Effector memory CD8-positive, alpha-beta T cell (primary cell): ENCODE measurements around the gene PTCD2.
A peak's percentile ranks its signal among the peaks of the same experiment; 100 is the strongest.
"Not testable (repeated sequence)": the region's sequence is repeated elsewhere in the genome, so short reads cannot be mapped to it uniquely, and the experiment has no call there.

Experiments used
- ATAC-seq: fragments of 150-1000 bp; cut with Tn5 transposase; replicated peaks from 2 replicates; pipeline ENCODE4 v1.10.0; 2021; ENCODE audit warnings: mild to moderate bottlenecking, moderate library complexity
- DNase-seq, 3 experiments: peaks; one replicate each; pipeline ENCODE4 v3.0.0; 2021
- H3K27ac Mint-ChIP-seq, 2 donors: one replicate each; pipeline ENCODE4 v1.8.0; 2022; ENCODE audit warnings: mild to moderate bottlenecking in 2 of 2, mixed read lengths in 2 of 2, moderate library complexity in 2 of 2
- H3K27me3 Mint-ChIP-seq, 2 donors: one replicate each; pipeline ENCODE4 v1.8.0; 2022; ENCODE audit warnings: mixed read lengths in 2 of 2
- H3K36me3 Mint-ChIP-seq: one replicate; pipeline ENCODE4 v1.8.0; 2022; ENCODE audit warnings: mild to moderate bottlenecking, moderate library complexity, mixed read lengths; ENCODE audit not compliant: insufficient read depth
- H3K4me1 Mint-ChIP-seq, 2 donors: one replicate each; pipeline ENCODE4 v1.8.0; 2022; ENCODE audit warnings: low read depth in 2 of 2, mixed read lengths in 2 of 2
- H3K4me3 Mint-ChIP-seq, 2 donors: one replicate each; pipeline ENCODE4 v1.8.0; 2022; ENCODE audit warnings: mild to moderate bottlenecking in 2 of 2, mixed read lengths in 2 of 2, moderate library complexity in 2 of 2
- H3K9me3 Mint-ChIP-seq, 2 donors: one replicate each; pipeline ENCODE4 v1.8.0; 2022; ENCODE audit warnings: mixed read lengths in 2 of 2

The PTCD2 gene

DNA sequence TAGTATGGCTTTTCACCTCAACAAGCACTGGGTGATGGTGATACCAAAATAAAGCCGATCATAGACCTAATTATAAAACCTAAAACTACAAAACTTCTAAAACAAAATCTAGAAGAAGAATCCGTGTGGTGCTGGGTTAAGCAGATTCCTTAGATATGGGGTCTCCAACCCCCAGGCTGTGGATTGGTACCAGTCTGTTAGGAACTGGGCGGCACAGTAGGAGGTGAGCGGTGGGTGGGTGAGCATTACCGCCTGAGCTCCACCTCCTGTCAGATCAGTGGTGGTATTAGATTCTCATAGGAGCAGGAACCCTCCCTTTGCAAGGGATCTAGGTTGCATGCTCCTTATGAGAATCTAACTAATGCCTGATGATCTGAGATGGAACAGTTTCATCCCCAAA lies 33.4 kb upstream of the PTCD2 start:
- Mint-ChIP-seq H3K36me3 (peaks cover 22% of the 10 kb centered on the region), H3K27ac (no peak overlapping the region), H3K27me3 (no peaks in the 10 kb centered on the region), H3K9me3 (no peaks in the 10 kb centered on the region), H3K4me3 (no peak overlapping the region), H3K4me1 (no peaks in the 10 kb centered on the region)
- DNase-seq (no peak), ATAC-seq (no peak)

DNA sequence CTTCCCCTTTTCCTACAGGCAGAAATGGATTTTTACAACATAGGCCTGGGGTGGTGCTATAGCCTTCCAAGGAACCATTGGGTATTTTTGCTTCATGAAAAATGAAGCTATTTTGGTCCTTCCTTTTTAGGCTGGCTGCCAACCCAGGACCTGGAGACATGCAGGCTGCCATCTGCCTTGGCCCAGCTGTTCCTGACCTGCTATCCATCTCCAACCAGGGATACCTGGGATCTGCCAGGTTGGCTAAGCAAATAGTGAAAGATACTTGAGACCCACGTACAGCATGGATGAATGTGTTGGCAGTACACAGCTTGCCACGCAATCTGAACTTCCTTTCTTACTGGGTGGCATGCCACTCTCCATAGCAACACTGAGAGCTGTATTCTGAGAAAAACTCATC lies 31.2 kb upstream of the PTCD2 start:
- Mint-ChIP-seq H3K9me3 (no peaks in the 10 kb centered on the region), H3K4me3 (no peak overlapping the region), H3K36me3 (peaks cover 18% of the 10 kb centered on the region), H3K27me3 (no peaks in the 10 kb centered on the region), H3K27ac (no peak overlapping the region), H3K4me1 (peaks cover 0 to 4% of the 10 kb centered on the region in 2 donors)
- DNase-seq (no peak), ATAC-seq (no peak)

DNA sequence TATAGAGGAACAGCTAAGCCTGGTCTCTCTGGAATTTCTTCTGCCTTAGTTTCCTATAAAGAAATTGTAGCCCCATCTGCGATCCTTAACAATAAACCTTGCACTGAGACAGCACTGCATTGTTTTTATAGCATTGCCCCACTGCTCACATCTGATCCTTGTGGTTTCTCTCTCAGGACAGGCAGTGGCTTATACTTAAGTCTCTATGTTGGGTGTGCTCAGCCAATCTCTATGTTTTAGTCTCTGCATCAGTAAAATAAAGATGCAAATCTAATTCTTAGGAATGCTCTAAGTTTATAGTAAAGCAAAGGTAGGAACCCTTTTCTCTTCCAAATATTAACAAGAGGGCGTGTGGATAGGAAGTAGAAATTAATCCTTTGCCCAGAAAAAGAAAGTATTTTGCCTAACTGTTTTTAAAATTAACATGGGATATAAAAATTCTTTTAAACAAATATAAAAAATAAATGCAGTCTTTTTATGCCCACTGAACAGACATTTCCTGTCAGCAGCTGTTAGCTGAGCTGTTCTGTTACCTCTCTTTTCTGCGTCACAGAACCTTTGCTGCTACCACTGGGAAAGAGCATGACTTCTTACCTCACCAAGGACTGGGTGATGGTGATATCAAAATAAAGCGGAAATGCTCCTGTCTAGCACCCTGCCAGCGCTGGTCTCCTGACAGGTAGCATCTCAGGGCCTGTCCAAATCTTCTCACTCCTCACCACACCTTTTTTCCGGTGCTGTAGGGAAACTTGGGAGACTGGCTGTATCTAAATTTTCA lies 29.6 kb upstream of the PTCD2 start:
- Mint-ChIP-seq H3K4me3 (no peak overlapping the region), H3K27ac (no peak overlapping the region), H3K36me3 (peaks cover 20% of the 10 kb centered on the region)

DNA sequence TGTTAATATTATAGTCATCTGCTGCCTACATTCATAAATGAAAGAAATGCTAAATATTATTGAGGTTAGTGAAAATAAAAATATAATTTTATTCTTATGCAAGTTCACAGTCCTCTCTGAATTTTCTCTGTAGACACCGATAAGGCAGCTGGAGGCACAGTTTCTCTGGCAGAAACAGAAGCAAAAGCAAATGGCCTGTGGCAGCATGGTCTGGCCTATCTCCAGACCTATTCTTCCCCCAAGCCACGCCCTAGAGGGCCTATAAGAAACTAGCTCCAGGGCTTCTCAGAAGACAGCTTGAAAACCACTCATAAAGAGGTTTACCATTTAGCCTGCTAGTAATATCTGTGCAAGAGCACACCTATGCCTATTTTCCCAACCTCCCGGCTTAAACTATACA lies 28.6 kb upstream of the PTCD2 start:
- Mint-ChIP-seq H3K27me3 (no peaks in the 10 kb centered on the region), H3K4me1 (peaks cover 0 to 9% of the 10 kb centered on the region in 2 donors), H3K27ac (no peak overlapping the region), H3K4me3 (no peak overlapping the region), H3K9me3 (no peaks in the 10 kb centered on the region), H3K36me3 (peaks cover 20% of the 10 kb centered on the region)
- ATAC-seq (no peak), DNase-seq (no peak)

More for the DNA sequence above, 29.6 kb upstream of the PTCD2 start:
- ATAC-seq (no peak), DNase-seq (no peak)
- Mint-ChIP-seq H3K27me3 (no peaks in the 10 kb centered on the region), H3K9me3 (no peaks in the 10 kb centered on the region), H3K4me1 (peaks cover 0 to 4% of the 10 kb centered on the region in 2 donors)

DNA sequence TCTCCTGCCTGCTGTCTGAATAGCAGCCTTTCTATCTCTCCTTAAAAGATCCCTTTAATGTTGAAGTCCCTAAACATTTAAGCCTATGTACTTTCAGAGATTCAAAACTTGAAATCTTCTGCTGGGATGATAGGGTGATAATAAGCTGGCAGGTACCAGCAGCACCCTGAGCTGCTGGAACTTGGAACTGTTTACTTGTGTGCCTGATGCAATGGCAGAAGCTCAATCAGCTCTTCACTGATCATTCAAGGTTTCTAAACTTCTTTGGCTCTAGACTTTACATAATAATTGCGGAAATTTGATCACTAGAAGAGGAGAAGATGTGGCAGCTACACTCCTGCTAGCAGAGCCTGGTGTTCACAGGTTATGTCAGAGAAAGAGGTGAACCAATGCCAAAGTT lies 27.8 kb upstream of the PTCD2 start:
- Mint-ChIP-seq H3K27ac (no peak overlapping the region), H3K9me3 (no peaks in the 10 kb centered on the region), H3K36me3 (peaks cover 16% of the 10 kb centered on the region), H3K4me3 (no peak overlapping the region), H3K4me1 (peaks cover 0 to 9% of the 10 kb centered on the region in 2 donors), H3K27me3 (no peaks in the 10 kb centered on the region)
- ATAC-seq, result no peak
- DNase-seq, result no peak

DNA sequence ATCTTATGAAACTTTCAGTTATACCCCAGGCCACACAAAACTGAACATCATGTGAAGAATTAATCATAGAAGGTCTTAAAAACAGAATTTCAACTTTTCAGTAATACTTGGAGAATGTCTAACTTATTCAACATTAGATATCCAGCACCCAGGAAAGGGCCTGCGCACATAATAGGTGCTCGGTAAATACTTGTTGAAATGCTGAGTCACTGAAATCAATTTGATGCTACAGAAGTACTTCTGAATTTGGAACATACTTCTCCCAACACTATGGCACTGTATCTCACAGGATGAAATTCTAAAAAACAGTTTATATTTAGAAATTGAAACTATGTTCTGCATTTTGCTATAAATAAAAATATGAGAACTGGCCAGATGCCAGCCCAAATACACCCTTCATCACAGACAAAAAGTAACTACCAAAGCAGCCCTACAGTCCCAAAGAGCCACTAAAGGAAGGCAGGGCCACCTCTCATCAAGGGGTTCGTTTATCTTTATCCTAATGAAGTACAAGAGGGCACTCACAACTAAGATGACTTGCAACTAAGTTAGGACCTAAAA lies 26.6 kb upstream of the PTCD2 start:
- peaks cover 14% of the 10 kb centered on the region for H3K36me3 Mint-ChIP-seq
- H3K27me3 Mint-ChIP-seq, result no peaks in the 10 kb centered on the region
- H3K9me3 Mint-ChIP-seq, result no peaks in the 10 kb centered on the region
- peaks cover 4 to 13% of the 10 kb centered on the region in 2 donors for H3K4me1 Mint-ChIP-seq
- ATAC-seq, result no peak
- no peak for DNase-seq
- no peak overlapping the region for H3K4me3 Mint-ChIP-seq
- H3K27ac Mint-ChIP-seq, result no peak overlapping the region

DNA sequence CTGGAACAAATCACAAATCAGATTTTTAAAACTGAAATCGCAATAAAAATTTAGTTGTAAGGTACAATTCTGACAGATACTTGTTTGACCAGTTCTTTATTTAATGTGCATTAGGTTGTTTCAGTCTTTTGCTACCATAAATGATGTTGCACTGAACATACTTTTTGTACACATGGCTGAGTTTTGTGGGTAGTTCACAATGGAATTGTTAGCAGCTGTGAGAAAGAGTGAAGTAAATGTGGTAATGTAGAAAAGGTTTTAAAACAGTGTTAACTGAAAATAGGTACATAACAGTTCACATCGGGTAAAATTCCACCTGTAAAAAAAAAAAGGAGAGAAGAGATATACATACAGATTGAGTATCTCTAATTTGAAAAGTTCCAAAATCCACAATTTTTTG lies 25.7 kb upstream of the PTCD2 start:
- no peak for DNase-seq
- Mint-ChIP-seq H3K27me3 (no peaks in the 10 kb centered on the region), H3K4me3 (no peak overlapping the region), H3K36me3 (peaks cover 14% of the 10 kb centered on the region), H3K9me3 (no peaks in the 10 kb centered on the region), H3K27ac (no peak overlapping the region), H3K4me1 (peaks cover 7 to 13% of the 10 kb centered on the region in 2 donors)
- no peak for ATAC-seq

DNA sequence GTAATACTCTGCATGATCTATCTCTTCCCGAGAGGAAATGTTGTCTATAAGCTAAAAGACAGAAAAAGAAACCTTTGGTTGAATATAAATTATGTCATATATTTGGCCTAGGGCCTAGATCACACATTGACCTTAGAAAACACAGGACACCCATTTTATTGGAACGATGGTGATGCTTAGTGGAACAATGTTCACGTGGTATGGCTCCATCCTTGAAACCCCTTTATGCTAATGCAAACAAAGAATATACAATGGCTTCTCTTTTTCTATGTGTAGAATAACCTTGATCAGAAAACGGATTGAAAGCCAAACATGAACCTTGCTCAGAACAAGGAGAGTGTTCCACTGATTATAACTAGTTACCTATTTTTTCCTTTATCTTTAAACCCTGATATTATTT lies 24.6 kb upstream of the PTCD2 start:
- no peak overlapping the region for H3K27ac Mint-ChIP-seq

DNA sequence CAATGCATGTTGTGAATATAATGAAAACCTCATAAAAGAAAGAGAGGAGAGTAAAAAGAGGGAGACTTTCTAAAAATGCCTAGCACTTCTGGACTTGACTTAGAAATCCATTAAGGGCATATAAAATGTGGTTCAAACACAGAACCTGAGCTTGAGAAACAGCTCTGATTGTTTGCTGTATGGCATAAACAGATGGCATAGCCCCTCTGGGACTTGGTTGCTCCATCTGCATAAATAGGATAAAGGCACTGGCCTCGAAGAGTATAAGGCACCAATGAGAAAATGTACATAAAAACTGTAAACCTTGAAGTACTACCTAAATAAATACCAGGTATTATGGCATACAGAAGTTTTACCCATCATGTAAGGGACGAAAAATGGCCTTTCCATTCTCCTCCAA lies 23.9 kb upstream of the PTCD2 start:
- Mint-ChIP-seq H3K9me3 (no peaks in the 10 kb centered on the region), H3K27me3 (no peaks in the 10 kb centered on the region), H3K27ac (no peak overlapping the region), H3K36me3 (peaks cover 11% of the 10 kb centered on the region), H3K4me3 (no peak overlapping the region), H3K4me1 (peaks cover 16 to 26% of the 10 kb centered on the region in 2 donors)
- DNase-seq (no peak), ATAC-seq (no peak)

More for the DNA sequence above, 24.6 kb upstream of the PTCD2 start:
- Mint-ChIP-seq H3K27me3 (no peaks in the 10 kb centered on the region), H3K9me3 (no peaks in the 10 kb centered on the region), H3K36me3 (peaks cover 14% of the 10 kb centered on the region), H3K4me1 (peaks cover 14 to 24% of the 10 kb centered on the region in 2 donors), H3K4me3 (no peak overlapping the region)
- no peak for ATAC-seq
- no peak for DNase-seq

DNA sequence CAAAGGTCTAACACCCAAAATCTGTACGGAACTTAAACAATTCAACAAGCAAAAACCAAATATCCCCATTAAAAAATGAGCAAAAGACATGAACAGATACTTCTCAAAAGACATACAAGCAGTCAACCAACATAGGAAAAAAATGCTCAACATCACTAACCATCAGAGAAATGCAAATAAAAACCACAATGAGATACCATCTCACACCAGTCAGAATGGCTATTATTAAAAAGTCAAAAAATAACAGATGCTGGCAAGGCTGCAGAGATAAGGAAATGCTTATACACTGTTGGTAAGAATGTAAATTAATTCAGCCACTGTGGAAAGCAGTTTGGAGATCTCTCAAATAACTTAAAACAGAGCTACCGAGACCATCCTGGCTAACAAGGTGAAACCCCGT lies 22.0 kb upstream of the PTCD2 start:
- peaks cover 16 to 25% of the 10 kb centered on the region in 2 donors for H3K4me1 Mint-ChIP-seq
- not testable (repeated sequence) for H3K4me3 Mint-ChIP-seq, H3K27ac Mint-ChIP-seq, DNase-seq, H3K27me3 Mint-ChIP-seq, H3K36me3 Mint-ChIP-seq, ATAC-seq, H3K9me3 Mint-ChIP-seq

DNA sequence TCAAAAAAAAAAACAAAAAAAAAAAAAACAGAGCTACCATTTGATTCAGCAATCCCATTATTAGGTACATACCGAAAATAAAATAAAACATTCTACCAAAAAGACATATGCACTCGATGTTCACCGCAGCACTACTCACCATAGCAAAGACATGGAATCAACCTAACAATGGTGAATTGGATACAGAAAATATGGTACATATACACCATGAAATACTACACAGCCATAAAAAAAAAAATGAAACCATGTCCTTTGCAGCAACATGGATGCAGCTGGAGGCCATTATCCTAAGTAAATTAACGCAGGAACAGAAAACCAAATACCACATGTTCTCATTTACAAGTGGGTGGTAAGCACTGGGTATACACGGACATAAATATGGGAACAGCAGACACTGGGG lies 21.5 kb upstream of the PTCD2 start:
- Mint-ChIP-seq H3K4me3 (no peak overlapping the region), H3K36me3 (peaks cover 6% of the 10 kb centered on the region), H3K9me3 (no peaks in the 10 kb centered on the region), H3K4me1 (peaks cover 16 to 23% of the 10 kb centered on the region in 2 donors), H3K27me3 (no peaks in the 10 kb centered on the region), H3K27ac (no peak overlapping the region)
- no peak for DNase-seq
- no peak for ATAC-seq

DNA sequence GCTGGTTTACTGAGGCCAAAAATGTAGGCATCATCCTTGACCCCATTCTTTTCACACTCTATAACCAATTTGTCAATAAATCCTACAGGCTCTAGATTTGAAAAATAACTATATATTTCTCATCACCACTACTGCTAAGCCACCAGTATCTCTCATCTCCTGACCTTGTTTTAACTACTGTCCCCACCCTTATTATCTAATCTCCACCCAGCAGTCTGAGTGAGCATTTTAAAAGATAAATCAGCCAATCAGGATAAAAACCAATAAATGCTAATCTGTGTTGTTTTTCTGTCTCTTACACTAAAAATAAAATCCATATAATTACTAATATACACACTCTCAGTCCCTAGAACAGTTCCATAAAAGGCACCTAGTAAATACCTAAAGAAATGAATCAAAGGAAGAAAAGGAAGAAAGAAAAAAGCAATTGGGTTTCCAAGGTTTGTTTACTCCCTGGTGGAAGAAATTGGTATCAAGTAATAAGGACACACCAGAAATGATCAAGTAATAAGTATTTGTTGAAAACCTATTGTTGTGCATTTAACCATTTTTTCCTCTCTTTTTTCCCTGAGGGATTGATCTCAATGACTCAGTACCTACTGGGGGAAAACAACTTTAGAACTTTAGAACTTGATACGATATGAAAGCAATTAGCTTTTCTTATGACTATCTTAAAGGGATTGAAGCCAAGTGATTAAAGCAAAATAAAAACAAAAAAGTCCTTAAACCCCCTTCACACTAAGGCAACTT lies 19.4 kb upstream of the PTCD2 start:
- no peak for ATAC-seq
- no peak overlapping the region for H3K4me3 Mint-ChIP-seq
- no peaks in the 10 kb centered on the region for H3K36me3 Mint-ChIP-seq
- no peaks in the 10 kb centered on the region for H3K27me3 Mint-ChIP-seq
- peak overlapping the region in 1 of 2 donors; percentile 22 for H3K27ac Mint-ChIP-seq
- H3K4me1 Mint-ChIP-seq, result peaks cover 16 to 38% of the 10 kb centered on the region in 2 donors
- no peak for DNase-seq
- H3K9me3 Mint-ChIP-seq, result no peaks in the 10 kb centered on the region

DNA sequence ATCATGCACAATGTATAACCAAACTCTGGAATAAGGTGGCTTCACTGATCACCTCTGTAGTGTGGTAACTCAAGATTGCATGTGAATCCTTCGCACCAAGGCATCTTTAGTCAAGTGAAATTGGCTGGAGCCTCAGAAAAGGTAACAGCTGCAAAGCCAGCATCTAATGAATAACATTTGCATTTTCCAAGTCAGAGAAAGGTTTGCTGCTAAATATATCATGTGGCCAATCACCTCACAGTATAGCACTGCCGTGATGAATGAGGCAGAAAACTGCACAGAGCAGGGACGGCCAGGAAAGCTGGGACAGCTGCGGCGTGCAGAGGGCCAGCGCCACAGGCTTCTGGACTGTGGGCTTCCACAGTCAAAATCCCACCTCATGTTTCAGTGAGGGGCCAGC lies 18.6 kb upstream of the PTCD2 start:
- DNase-seq, result no peak
- ATAC-seq, result no peak
- Mint-ChIP-seq H3K27me3 (no peaks in the 10 kb centered on the region), H3K4me1 (peaks cover 16 to 34% of the 10 kb centered on the region in 2 donors), H3K27ac (no peak overlapping the region), H3K9me3 (no peaks in the 10 kb centered on the region), H3K4me3 (no peak overlapping the region), H3K36me3 (no peaks in the 10 kb centered on the region)

DNA sequence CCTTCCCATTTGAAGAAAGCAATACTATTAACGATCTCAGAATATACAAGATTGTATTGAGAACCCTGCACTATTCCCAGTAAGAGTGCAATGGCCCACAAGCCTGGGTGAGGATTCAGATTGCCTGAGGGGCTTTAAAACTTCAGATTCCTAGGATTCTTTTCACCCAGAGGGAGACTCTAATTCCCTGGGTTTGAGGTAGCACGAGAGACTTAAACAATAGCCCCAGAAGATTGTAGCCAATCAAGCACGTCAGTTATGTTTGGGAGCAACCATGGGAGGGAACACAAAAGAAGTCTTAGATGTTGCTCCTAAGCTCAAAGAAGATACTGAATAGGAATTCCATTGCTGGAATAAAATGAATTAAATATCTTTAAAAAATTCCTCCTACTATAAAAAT lies 18.0 kb upstream of the PTCD2 start:
- no peak for DNase-seq
- H3K27me3 Mint-ChIP-seq, result no peaks in the 10 kb centered on the region
- H3K27ac Mint-ChIP-seq, result no peak overlapping the region
- H3K4me1 Mint-ChIP-seq, result peaks cover 16 to 34% of the 10 kb centered on the region in 2 donors
- H3K4me3 Mint-ChIP-seq, result no peak overlapping the region
- no peaks in the 10 kb centered on the region for H3K9me3 Mint-ChIP-seq
- H3K36me3 Mint-ChIP-seq, result no peaks in the 10 kb centered on the region
- ATAC-seq, result no peak
